KOPT-K1 (cell line): ENCODE measurements around the gene SPRY4.
"Not testable (repeated sequence)": the region's sequence is repeated elsewhere in the genome, so short reads cannot be mapped to it uniquely, and the experiment has no call there.

ENCODE experiments used
- H3K27ac ChIP-seq: fragments of 200-600 bp; sonication (generic); 2 replicates; pipeline ENCODE4 v1.5.1; 2016; ENCODE audit warnings: antibody characterized with exemption, mild to moderate bottlenecking, low read depth, low read length; ENCODE audit not compliant: poor library complexity, severe bottlenecking
- H3K36me3 ChIP-seq: fragments of 200-600 bp; sonication (generic); 2 replicates; pipeline ENCODE4 v1.5.1; 2017; ENCODE audit warnings: antibody characterized with exemption, mild to moderate bottlenecking, low read length, moderate library complexity; ENCODE audit not compliant: insufficient read depth
- H3K9me3 ChIP-seq: fragments of 200-600 bp; sonication (generic); 2 replicates; pipeline ENCODE4 v1.5.1; 2017; ENCODE audit warnings: antibody characterized with exemption, low read length, mild to moderate bottlenecking; ENCODE audit not compliant: insufficient read depth, poor library complexity, severe bottlenecking

SPRY4 gene

GRCh38 chr5:142281966-142282365, 42.9 kb downstream of the SPRY4 start:
- Histone ChIP-seq H3K9me3 (no peaks in the 10 kb centered on the region), H3K36me3 (no peaks in the 10 kb centered on the region), H3K27ac (no peak overlapping the region)

GRCh38 chr5:142281008-142281367, 43.8 kb downstream of the SPRY4 start:
- H3K36me3 ChIP-seq, result no peaks in the 10 kb centered on the region
- H3K9me3 ChIP-seq, result no peaks in the 10 kb centered on the region
- no peak overlapping the region for H3K27ac ChIP-seq

DNA sequence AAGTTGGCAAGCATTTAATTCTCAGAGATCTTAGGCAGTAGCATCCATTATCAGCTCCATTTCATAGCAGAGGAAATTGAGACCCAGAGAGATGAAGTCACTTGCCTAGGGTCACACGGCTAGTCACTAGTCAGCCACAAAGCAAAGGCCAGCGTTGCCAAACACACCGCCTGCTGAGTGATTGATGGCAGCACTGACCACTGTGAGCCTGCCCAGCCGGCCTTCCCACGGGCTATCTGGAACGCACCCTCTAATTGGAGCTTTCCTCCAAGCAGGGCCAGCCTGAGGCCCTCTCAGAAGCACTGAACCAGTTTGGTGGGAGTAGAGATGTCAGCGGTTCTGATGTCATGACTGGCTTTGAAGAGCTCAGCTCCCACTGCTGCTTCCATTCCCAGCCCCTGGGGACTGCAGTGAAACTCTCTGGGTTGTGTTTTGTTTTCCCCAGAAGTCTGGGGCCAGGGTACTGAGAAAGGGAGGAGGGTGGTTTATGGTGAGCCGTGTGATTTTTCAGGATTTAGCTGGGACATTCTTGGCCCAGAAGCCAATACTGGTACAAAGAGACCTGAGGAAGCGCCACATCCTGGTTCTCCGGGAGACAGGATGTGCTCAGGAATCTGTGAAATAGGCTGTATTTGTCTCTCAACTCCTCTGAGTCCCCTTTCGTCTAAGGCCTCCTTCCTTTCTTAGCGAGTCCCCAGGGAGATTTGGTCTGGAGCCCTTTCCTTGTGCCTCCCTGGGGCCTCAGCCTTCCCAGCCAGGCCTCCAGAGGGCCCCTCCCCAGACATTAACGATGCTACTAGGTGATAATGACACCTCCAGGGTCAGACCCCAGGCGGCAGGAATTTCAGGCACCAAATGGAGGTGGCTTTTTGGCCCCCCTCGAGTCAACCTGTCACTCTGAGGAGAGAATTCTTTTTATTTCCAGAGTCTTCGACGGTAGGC, 44.5 kb downstream of the SPRY4 start:
- H3K27ac ChIP-seq, result no peak overlapping the region
- H3K36me3 ChIP-seq, result no peaks in the 10 kb centered on the region
- no peaks in the 10 kb centered on the region for H3K9me3 ChIP-seq

GRCh38 chr5:142278627-142279026, 46.2 kb downstream of the SPRY4 start:
- H3K27ac ChIP-seq, result no peak overlapping the region
- H3K36me3 ChIP-seq, result no peaks in the 10 kb centered on the region
- no peaks in the 10 kb centered on the region for H3K9me3 ChIP-seq

- Histone ChIP-seq H3K9me3 (no peaks in the 10 kb centered on the region), H3K27ac (no peak overlapping the region)
Observed at GRCh38 chr5:142277796-142278195, 47.0 kb downstream of the SPRY4 start.

DNA sequence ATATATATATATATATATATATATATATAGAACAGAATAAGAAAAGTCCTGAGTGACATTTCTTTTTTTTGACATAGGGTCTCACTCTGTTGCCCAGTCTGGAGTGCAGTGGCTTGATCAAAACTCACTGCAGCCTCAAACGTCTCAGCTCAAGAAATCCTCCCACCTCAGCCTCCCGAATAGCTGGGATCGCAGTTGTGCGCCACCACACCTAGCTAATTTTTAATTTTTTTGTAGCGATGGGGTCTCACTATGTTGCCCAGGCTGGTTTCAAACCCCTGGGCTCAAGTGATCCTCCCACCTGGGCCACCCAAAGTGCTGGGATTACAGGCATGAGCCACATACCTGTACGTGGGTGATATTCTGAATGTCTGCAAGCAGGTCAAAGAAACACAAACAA, 48.3 kb downstream of the SPRY4 start:
- Histone ChIP-seq H3K9me3 (peaks cover 6% of the 10 kb centered on the region), H3K27ac (no peak overlapping the region)

More at GRCh38 chr5:142277796-142278195, 47.0 kb downstream of the SPRY4 start:
- H3K36me3 ChIP-seq, result no peaks in the 10 kb centered on the region

GRCh38 chr5:142275496-142275895, 49.3 kb downstream of the SPRY4 start:
- H3K36me3 ChIP-seq, result no peaks in the 10 kb centered on the region

More for the DNA sequence above, 48.3 kb downstream of the SPRY4 start:
- H3K36me3 ChIP-seq, result no peaks in the 10 kb centered on the region

GRCh38 chr5:142272596-142272995, 52.2 kb downstream of the SPRY4 start:
- H3K27ac ChIP-seq, H3K36me3 ChIP-seq, H3K9me3 ChIP-seq: not testable (repeated sequence)

More at GRCh38 chr5:142275496-142275895, 49.3 kb downstream of the SPRY4 start:
- Histone ChIP-seq H3K27ac (no peak overlapping the region), H3K9me3 (peaks cover 6% of the 10 kb centered on the region)

- H3K27ac ChIP-seq, H3K9me3 ChIP-seq, H3K36me3 ChIP-seq: not testable (repeated sequence)
Observed at GRCh38 chr5:142264084-142264483, 60.7 kb downstream of the SPRY4 start.

- no peak overlapping the region for H3K27ac ChIP-seq
- no peaks in the 10 kb centered on the region for H3K36me3 ChIP-seq
- no peaks in the 10 kb centered on the region for H3K9me3 ChIP-seq
Observed at GRCh38 chr5:142263346-142263745, 61.5 kb downstream of the SPRY4 start.

DNA sequence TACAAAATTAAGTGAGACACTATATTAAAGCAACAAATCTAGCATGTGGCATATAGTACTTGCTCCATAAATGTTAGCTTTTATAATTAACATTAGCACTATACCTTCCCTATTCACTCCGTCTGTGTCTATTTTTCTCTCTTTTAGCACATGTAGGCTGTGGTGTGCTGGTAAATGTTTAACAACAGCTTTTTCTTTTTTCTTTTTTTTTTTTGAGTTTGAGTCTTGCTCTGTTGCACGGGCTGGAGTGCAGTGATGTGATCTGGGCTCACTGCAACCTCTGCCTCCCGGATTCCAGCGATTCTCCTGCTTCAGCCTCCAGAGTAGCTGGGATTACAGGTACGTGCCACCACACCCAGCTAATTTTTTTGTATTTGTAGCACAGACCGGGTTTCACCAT, 62.1 kb downstream of the SPRY4 start:
- no peaks in the 10 kb centered on the region for H3K9me3 ChIP-seq
- H3K36me3 ChIP-seq, result no peaks in the 10 kb centered on the region
- no peak overlapping the region for H3K27ac ChIP-seq
